Measurements from ENCODE around the gene SPATC1L.
A peak's percentile ranks its signal among the peaks of the same experiment; 100 is the strongest.
"Not testable (repeated sequence)": the region's sequence is repeated elsewhere in the genome, so short reads cannot be mapped to it uniquely, and the experiment has no call there.

The SPATC1L gene

GRCh38 chr21:46150491-46151121 lies 33.7 kb downstream of the SPATC1L start:
- no peak for DNase-seq (ENCODE audit: low spot score)
- TF ChIP-seq, protein P1, sequence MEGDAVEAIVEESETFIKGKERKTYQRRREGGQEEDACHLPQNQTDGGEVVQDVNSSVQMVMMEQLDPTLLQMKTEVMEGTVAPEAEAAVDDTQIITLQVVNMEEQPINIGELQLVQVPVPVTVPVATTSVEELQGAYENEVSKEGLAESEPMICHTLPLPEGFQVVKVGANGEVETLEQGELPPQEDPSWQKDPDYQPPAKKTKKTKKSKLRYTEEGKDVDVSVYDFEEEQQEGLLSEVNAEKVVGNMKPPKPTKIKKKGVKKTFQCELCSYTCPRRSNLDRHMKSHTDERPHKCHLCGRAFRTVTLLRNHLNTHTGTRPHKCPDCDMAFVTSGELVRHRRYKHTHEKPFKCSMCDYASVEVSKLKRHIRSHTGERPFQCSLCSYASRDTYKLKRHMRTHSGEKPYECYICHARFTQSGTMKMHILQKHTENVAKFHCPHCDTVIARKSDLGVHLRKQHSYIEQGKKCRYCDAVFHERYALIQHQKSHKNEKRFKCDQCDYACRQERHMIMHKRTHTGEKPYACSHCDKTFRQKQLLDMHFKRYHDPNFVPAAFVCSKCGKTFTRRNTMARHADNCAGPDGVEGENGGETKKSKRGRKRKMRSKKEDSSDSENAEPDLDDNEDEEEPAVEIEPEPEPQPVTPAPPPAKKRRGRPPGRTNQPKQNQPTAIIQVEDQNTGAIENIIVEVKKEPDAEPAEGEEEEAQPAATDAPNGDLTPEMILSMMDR (IDR thresholded peaks at IDR 0.05; ENCODE audit: extremely low read depth, missing control alignments) = no peak

GRCh38 chr21:46150073-46150472 lies 34.2 kb downstream of the SPATC1L start:
- TF ChIP-seq, protein P1 (IDR thresholded peaks at IDR 0.05; ENCODE audit: extremely low read depth, missing control alignments) = no peak
- no peak for DNase-seq (ENCODE audit: low spot score)

DNA sequence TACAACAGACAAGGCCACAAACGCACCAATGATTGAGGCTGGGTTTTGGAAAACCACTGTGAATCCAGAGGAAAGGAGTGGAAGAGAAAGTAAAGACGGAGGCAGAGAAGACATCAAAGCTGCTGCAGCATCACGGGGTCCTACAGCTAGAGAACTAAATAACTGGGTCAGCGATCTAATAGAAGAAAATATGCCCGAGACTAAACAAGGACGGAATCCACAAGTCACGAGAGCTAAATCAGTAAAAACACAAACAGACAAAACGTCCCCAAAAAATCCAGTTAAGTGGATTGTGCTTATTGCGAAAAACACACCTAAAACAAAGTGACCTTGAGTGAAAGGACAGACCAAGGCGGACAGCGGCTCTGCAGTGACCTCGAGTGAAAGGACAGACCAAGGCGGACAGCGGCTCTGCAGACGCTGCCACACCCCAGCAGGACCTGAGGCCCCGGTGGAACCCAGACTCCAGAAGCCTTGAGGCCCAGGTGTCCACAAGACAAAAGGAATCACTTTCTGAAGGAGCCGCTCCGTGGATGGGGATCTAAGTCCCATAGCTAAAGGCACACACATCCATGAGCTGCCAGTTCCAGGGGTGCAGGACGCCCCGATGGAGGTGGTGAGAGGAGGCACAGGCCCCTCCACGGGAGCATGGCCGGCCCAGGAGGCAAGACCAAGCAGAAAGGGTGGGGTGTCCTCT lies 34.9 kb downstream of the SPATC1L start:
- DNase-seq (ENCODE audit: low spot score) = no peak
- TF ChIP-seq, protein P1 (IDR thresholded peaks at IDR 0.05; ENCODE audit: extremely low read depth, missing control alignments) = no peak

GRCh38 chr21:46148106-46148505 lies 36.2 kb downstream of the SPATC1L start:
- DNase-seq (ENCODE audit: low spot score) = no peak
- TF ChIP-seq, protein P1 (IDR thresholded peaks at IDR 0.05; ENCODE audit: extremely low read depth, missing control alignments) = no peak

DNA sequence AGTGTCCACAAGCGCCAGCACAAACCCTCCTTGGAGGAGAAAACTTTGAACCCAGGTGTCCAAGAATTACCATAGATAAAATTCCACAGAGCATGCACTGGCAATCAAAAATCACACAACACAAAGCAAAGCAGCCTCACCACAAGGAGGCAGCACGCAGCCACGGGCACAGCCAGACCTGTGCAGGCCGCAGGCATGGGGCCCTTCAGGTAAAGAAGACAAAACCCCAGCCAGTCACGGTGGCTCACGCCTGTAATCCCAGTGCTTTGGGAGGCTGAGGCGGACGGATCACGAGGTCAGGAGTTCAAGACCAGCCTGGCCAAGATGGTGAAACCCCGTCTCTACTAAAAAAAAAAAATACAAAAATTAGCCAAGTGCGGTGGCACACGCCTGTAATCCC lies 36.8 kb downstream of the SPATC1L start:
- TF ChIP-seq, protein P1 (IDR thresholded peaks at IDR 0.05; ENCODE audit: extremely low read depth, missing control alignments) = peak; percentile 39
- not testable (repeated sequence) for DNase-seq (ENCODE audit: low spot score)

- DNase-seq (ENCODE audit: low spot score) = no peak
- TF ChIP-seq, protein P1 (IDR thresholded peaks at IDR 0.05; ENCODE audit: extremely low read depth, missing control alignments) = no peak
Measured at GRCh38 chr21:46146856-46147255, 37.4 kb downstream of the SPATC1L start.

GRCh38 chr21:46145840-46146691 lies 38.2 kb downstream of the SPATC1L start:
- no peak for DNase-seq (ENCODE audit: low spot score)
- TF ChIP-seq, protein P1 (IDR thresholded peaks at IDR 0.05; ENCODE audit: extremely low read depth, missing control alignments) = no peak
